ENCODE measurements around the gene RTL1.

GRCh38 chr14:100885196-100885595, 18.3 kb downstream of the RTL1 start:
- no peak for TF ChIP-seq CTCF (IDR thresholded peaks at IDR 0.05; ENCODE audit: control extremely low read depth in 1 of 3, insufficient read depth in 1 of 3, low read depth in 1 of 3, low read length in 3 of 3)
- TF ChIP-seq ATF3 (IDR thresholded peaks at IDR 0.05; ENCODE audit: insufficient read depth, low read depth, low read length) = no peak
- no peak for TF ChIP-seq KDM1A (IDR thresholded peaks at IDR 0.05; ENCODE audit: borderline replicate concordance, low read length)
- TF ChIP-seq NANOG (IDR thresholded peaks at IDR 0.05; ENCODE audit: insufficient read depth, low read depth, low read length, poor library complexity, severe bottlenecking) = no peak
- no peak for TF ChIP-seq JUND (IDR thresholded peaks at IDR 0.05; ENCODE audit: low read length)

Data from H1 (cell line).